K562 (cell line): ENCODE results near the gene HTR1D. TPM values are rescaled to one million over a fixed set of nuclear protein-coding genes. Genes with fewer than 3 reads are reported as not detected.

ENCODE experiments used
- CREB3L1 ChIP-seq: fragments of 450-650 bp; IDR thresholded peaks from 2 replicates; pipeline ENCODE4 v1.6.1; 2014; ENCODE audit warnings: low read depth, mild to moderate bottlenecking, moderate library complexity, borderline replicate concordance
- FOXJ3 ChIP-seq: sonication (generic); formaldehyde crosslinking; IDR thresholded peaks from 2 replicates; pipeline ENCODE4 v1.4.0; 2020; ENCODE audit warnings: mild to moderate bottlenecking, missing genetic modification reagents
- FOXK1 ChIP-seq: sonication (generic); formaldehyde crosslinking; IDR thresholded peaks from 2 replicates; pipeline ENCODE4 v1.8.0; 2022; ENCODE audit warnings: missing genetic modification reagents, mild to moderate bottlenecking, borderline replicate concordance
- GATAD2B ChIP-seq: fragments of 450-650 bp; IDR thresholded peaks from 2 replicates; pipeline ENCODE4 v1.6.1; 2017; ENCODE audit warnings: mild to moderate bottlenecking, borderline replicate concordance
- NFXL1 ChIP-seq: fragments of 450-650 bp; formaldehyde crosslinking; IDR thresholded peaks from 2 replicates; pipeline ENCODE4 v1.4.0; 2021; ENCODE audit warnings: mild to moderate bottlenecking
- NR2C2 ChIP-seq, 2 experiments: fragments of 200-800 bp in 1 of 2; sonication (Bioruptor generic) in 1 of 2; sonication (generic) in 1 of 2; formaldehyde crosslinking in 1 of 2; IDR thresholded peaks; 2 replicates each; pipeline versions ENCODE4 v1.6.1 to v1.8.0; 2016 to 2022; ENCODE audit warnings: mild to moderate bottlenecking in 1 of 2, missing compliant biosample characterization in 1 of 2, missing genetic modification characterization in 1 of 2, missing genetic modification reagents in 1 of 2
- RHOXF2B ChIP-seq: fragments of 250-450 bp; sonication (Bioruptor Pico); conservative IDR thresholded peaks from 2 replicates; pipeline ENCODE4 v1.5.1; 2021
- SMARCA5 ChIP-seq: fragments of 450-650 bp; IDR thresholded peaks from 2 replicates; pipeline ENCODE4 v1.6.1; 2016
- SNIP1 ChIP-seq: fragments of 450-650 bp; IDR thresholded peaks from 2 replicates; pipeline ENCODE4 v1.7.1; 2017; ENCODE audit warnings: low read depth, mild to moderate bottlenecking
- STAT5B ChIP-seq: fragments of 250-450 bp; sonication (Bioruptor Pico); IDR thresholded peaks from 2 replicates; pipeline ENCODE4 v1.8.0; 2021; ENCODE audit warnings: mild to moderate bottlenecking, inconsistent platforms
- TEAD1 ChIP-seq, 2 experiments: fragments of 450-650 bp in 1 of 2; sonication (generic) in 1 of 2; formaldehyde crosslinking; IDR thresholded peaks; 2 replicates each; pipeline versions ENCODE4 v1.4.0 to v1.8.0; 2020 to 2022; ENCODE audit warnings: mild to moderate bottlenecking in 2 of 2, missing genetic modification reagents in 1 of 2
- TEAD4 ChIP-seq, 2 experiments: sonication (generic) in 1 of 2; formaldehyde crosslinking in 1 of 2; IDR thresholded peaks; 2 replicates each; pipeline versions ENCODE4 v1.6.1 to v1.8.0; 2012 to 2022; ENCODE audit warnings: borderline replicate concordance in 1 of 2, inconsistent platforms in 1 of 2, low read length in 1 of 2, mild to moderate bottlenecking in 1 of 2, missing genetic modification reagents in 1 of 2
- THRB ChIP-seq: fragments of 450-650 bp; formaldehyde crosslinking; conservative IDR thresholded peaks from 2 replicates; pipeline ENCODE4 v1.4.0; 2022; ENCODE audit warnings: mild to moderate bottlenecking, missing genetic modification characterization
- USF1 ChIP-seq: sonication (generic); formaldehyde crosslinking; IDR thresholded peaks from 2 replicates; pipeline ENCODE4 v1.9.0; 2022; ENCODE audit warnings: mild to moderate bottlenecking, missing genetic modification reagents
- YBX1 ChIP-seq: fragments of 450-650 bp; IDR thresholded peaks from 2 replicates; pipeline ENCODE4 v1.7.1; 2016; ENCODE audit warnings: mild to moderate bottlenecking
- ZNF143 ChIP-seq: sonication (generic); formaldehyde crosslinking; IDR thresholded peaks from 2 replicates; pipeline ENCODE4 v1.9.0; 2022; ENCODE audit warnings: mild to moderate bottlenecking, missing genetic modification reagents
- polyA plus RNA-seq, 8 experiments: library from polyadenylated mRNA; depleted of rRNA in 4 of 8; stranded (reverse) in 5 of 8; unstranded in 3 of 8; fragments of >200 nt; fragmentation: Nextera tagmentation in 2 of 8; fragmentation: Illumina TruSeq in 1 of 8; extraction: Ambion mirVana in 2 of 8; extraction: Trizol in 1 of 8; gene quantifications; 2 replicates each; pipeline versions ENCODE4 v1.2.1 to v1.2.3, GENCODE V29; 2011 to 2014; ENCODE audit warnings: inconsistent platforms in 1 of 8, missing spikeins in 1 of 8
- total RNA-seq, 7 experiments: library from RNA; depleted of rRNA in 6 of 7; stranded (reverse); fragments of >200 nt in 6 of 7; fragmentation: Illumina TruSeq in 2 of 7; extraction: Trizol in 2 of 7; gene quantifications; 2 replicates each; pipeline versions ENCODE4 v1.2.1 to v1.2.3, GENCODE V29; 2011 to 2021; ENCODE audit warnings: low replicate concordance in 1 of 7

HTR1D gene
- total and polyA plus RNA-seq, 9 of the 15 experiments (the other 6 are each of a cell fraction or from before 2014, with no cell fraction given): 0.03 to 0.09 (median 0.04) TPM; not detected in 4

- TF ChIP-seq FOXK1 (CRISPR knock-in tag) (0 out of 2 replicates have a peak, but pooled peaks have one; percentile 53), YBX1 (no peak), USF1 (peak; percentile 99), TEAD1 (CRISPR knock-in tag; IDR thresholded peaks at IDR 0.05) (no peak), STAT5B (no peak), FOXJ3 (CRISPR knock-in tag) (no peak), TEAD4 (IDR thresholded peaks at IDR 0.05; ENCODE audit: low read length) (no peak), TEAD4 (CRISPR knock-in tag; IDR thresholded peaks at IDR 0.05; ENCODE audit: borderline replicate concordance) (no peak), SNIP1 (no peak), ZNF143 (CRISPR knock-in tag) (no peak), CREB3L1 (no peak), NR2C2 (CRISPR knock-in tag; IDR thresholded peaks at IDR 0.05) (0 out of 2 replicates have a peak, but pooled peaks have one; percentile 55), NR2C2 (tag; IDR thresholded peaks at IDR 0.05) (peak; percentile 66), NFXL1 (CRISPR knock-in tag) (no peak), THRB (peak; percentile 74; the same call in 1 of the 2 replicates), GATAD2B (no peak), RHOXF2B (no peak), SMARCA5 (no peak)
Measured at GRCh38 chr1:23169727-23170335, 47.5 kb downstream of the HTR1D start (continued).
